GM19023 (cell line): ENCODE results near the gene VPS41.

ENCODE experiments used
- ATAC-seq: cut with Tn5 transposase; IDR thresholded peaks from one replicate; pipeline ENCODE4 v1.9.1; 2021; ENCODE audit warnings: mild to moderate bottlenecking, moderate library complexity; ENCODE audit not compliant: unreplicated experiment

VPS41 gene

GRCh38 chr7:38743899-38744298 lies 165.1 kb downstream of the VPS41 start:
- no peak for ATAC-seq

GRCh38 chr7:38740041-38740440 lies 168.9 kb downstream of the VPS41 start:
- ATAC-seq = no peak

GRCh38 chr7:38736138-38736537 lies 172.9 kb downstream of the VPS41 start:
- no peak for ATAC-seq

- no peak for ATAC-seq
Observed at GRCh38 chr7:38731215-38731614, 177.8 kb downstream of the VPS41 start.

- no peak for ATAC-seq
Observed at GRCh38 chr7:38728145-38728544, 180.8 kb downstream of the VPS41 start.

GRCh38 chr7:38727184-38727940 lies 181.6 kb downstream of the VPS41 start:
- ATAC-seq = no peak

GRCh38 chr7:38723327-38723726 lies 185.7 kb downstream of the VPS41 start:
- ATAC-seq = no peak

- ATAC-seq = no peak
Observed at GRCh38 chr7:38716397-38716796, 192.6 kb downstream of the VPS41 start.

- no peak for ATAC-seq
Observed at GRCh38 chr7:38709123-38709522, 199.9 kb downstream of the VPS41 start.

- no peak for ATAC-seq
Observed at GRCh38 chr7:38704751-38705150, 204.2 kb downstream of the VPS41 start.

GRCh38 chr7:38704041-38704547 lies 204.9 kb downstream of the VPS41 start:
- ATAC-seq = no peak

GRCh38 chr7:38703093-38703492 lies 205.9 kb downstream of the VPS41 start:
- ATAC-seq = no peak

- no peak for ATAC-seq
Observed at GRCh38 chr7:38702002-38702535, 206.9 kb downstream of the VPS41 start.

GRCh38 chr7:38700116-38700515 lies 208.9 kb downstream of the VPS41 start:
- no peak for ATAC-seq

GRCh38 chr7:38699471-38699870 lies 209.5 kb downstream of the VPS41 start:
- no peak for ATAC-seq

GRCh38 chr7:38694326-38694725 lies 214.7 kb downstream of the VPS41 start:
- ATAC-seq = no peak

GRCh38 chr7:38686888-38687287 lies 222.1 kb downstream of the VPS41 start:
- no peak for ATAC-seq

GRCh38 chr7:38685851-38686250 lies 223.1 kb downstream of the VPS41 start:
- no peak for ATAC-seq

- no peak for ATAC-seq
Observed at GRCh38 chr7:38682606-38683005, 226.4 kb downstream of the VPS41 start.

- no peak for ATAC-seq
Observed at GRCh38 chr7:38681882-38682281, 227.1 kb downstream of the VPS41 start.

- ATAC-seq = no peak
Observed at GRCh38 chr7:38679419-38679818, 229.6 kb downstream of the VPS41 start.

- no peak for ATAC-seq
Observed at GRCh38 chr7:38678698-38679054, 230.3 kb downstream of the VPS41 start.
